PC-9 (cell line): Measurements from ENCODE around the gene RAB41. TPM values are rescaled to one million over a fixed set of nuclear protein-coding genes. Genes with fewer than 3 reads are reported as not detected.

ENCODE experiments used
- BruUV-seq: library from RNA; stranded (reverse); fragments of 400-500 nt; replicated peaks from 2 replicates; lab custom pipeline; 2021; lab: Mats Ljungman, UMichigan
- CTCF ChIA-PET: fragments of 300-600 bp; sonication (Branson Sonifier 250); formaldehyde crosslinking; loops from one replicate; lab custom pipeline; 2022; ENCODE audit warnings: antibody characterized with exemption; lab: Charles Lee
- POLR2A ChIA-PET: fragments of 300-600 bp; sonication (Branson Sonifier 250); formaldehyde crosslinking; loops from one replicate; lab custom pipeline; 2022; ENCODE audit warnings: antibody characterized with exemption; ENCODE audit not compliant: unreplicated experiment; lab: Charles Lee
- DNase-seq, 2 experiments: peaks; one replicate each; pipeline versions ENCODE4 v3.0.0 to v3.0.0-alpha.2; 2015 to 2022; ENCODE audit warnings: mixed read lengths in 1 of 2
- H2AFZ ChIP-seq: fragments of 200-600 bp; sonication (generic); 2 replicates; pipeline ENCODE4 v1.8.1; 2017; ENCODE audit warnings: antibody characterized with exemption
- H3F3A ChIP-seq: fragments of 200-600 bp; sonication (generic); 2 replicates; pipeline ENCODE4 v1.8.1; 2017; ENCODE audit warnings: antibody characterized with exemption, mild to moderate bottlenecking, low read depth; ENCODE audit not compliant: insufficient read depth
- H3K27ac ChIP-seq: fragments of 200-600 bp; sonication (generic); 2 replicates; pipeline ENCODE4 v1.6.1; 2016; ENCODE audit warnings: mixed run types
- H3K27me3 ChIP-seq: fragments of 200-600 bp; sonication (generic); 2 replicates; pipeline ENCODE4 v1.6.1; 2016; ENCODE audit warnings: low read depth, mixed run types; ENCODE audit not compliant: insufficient read depth
- H3K36me3 ChIP-seq: fragments of 200-600 bp; sonication (generic); 2 replicates; pipeline ENCODE4 v1.6.1; 2016; ENCODE audit warnings: low read depth, mixed run types
- H3K4me1 ChIP-seq: fragments of 200-600 bp; sonication (generic); replicated peaks from 2 replicates; pipeline ENCODE4 v1.6.1; 2016; ENCODE audit warnings: mixed run types; ENCODE audit not compliant: insufficient read depth
- H3K4me2 ChIP-seq: fragments of 200-600 bp; sonication (generic); 2 replicates; pipeline ENCODE4 v1.6.1; 2017; ENCODE audit warnings: mixed run types
- H3K4me3 ChIP-seq: fragments of 200-600 bp; sonication (generic); 2 replicates; pipeline ENCODE4 v1.6.1; 2016; ENCODE audit warnings: mixed run types
- H3K79me2 ChIP-seq: fragments of 200-600 bp; sonication (generic); 2 replicates; pipeline ENCODE4 v1.6.1; 2017; ENCODE audit warnings: low read depth, mixed run types
- H3K9me2 ChIP-seq: fragments of 200-600 bp; sonication (generic); 2 replicates; pipeline ENCODE4 v1.8.1; 2017; ENCODE audit warnings: mild to moderate bottlenecking; ENCODE audit not compliant: insufficient read depth
- H3K9me3 ChIP-seq: fragments of 200-600 bp; sonication (generic); 2 replicates; pipeline ENCODE4 v1.8.1; 2016; ENCODE audit warnings: low read depth; ENCODE audit not compliant: insufficient read depth
- H4K20me1 ChIP-seq: fragments of 200-600 bp; sonication (generic); 2 replicates; pipeline ENCODE4 v1.8.1; 2017; ENCODE audit not compliant: insufficient read depth
- CTCF ChIP-seq: fragments of 200-600 bp; sonication (generic); conservative IDR thresholded peaks from 2 replicates; pipeline ENCODE4 v1.6.1; 2017; ENCODE audit warnings: mixed run types, antibody characterized with exemption, mild to moderate bottlenecking, moderate library complexity
- EZH2 ChIP-seq: fragments of 200-600 bp; sonication (generic); IDR thresholded peaks from 2 replicates; pipeline ENCODE4 v1.8.0; 2017; ENCODE audit warnings: antibody characterized with exemption, low read depth
- intact Hi-C: fragments of 100-400 bp; cut with micrococcal nuclease; formaldehyde crosslinking; loops from one replicate; pipeline ENCODE4 v1.10.0; 2022; ENCODE audit not compliant: unreplicated experiment
- total RNA-seq: library from RNA; stranded (reverse); gene quantifications from 2 replicates; pipeline ENCODE4 v1.2.3, GENCODE V29; 2021

The RAB41 gene
- total RNA-seq, 1 experiment from 2014 or later: not detected

- no peaks in the 10 kb centered on the region for H3K9me2 ChIP-seq
- ChIA-PET CTCF (interaction anchor here (0.9 kb wide), 1 partner anchor 9 kb away, joined by 3 read pairs; no protein-coding TSS in a partner anchor), POLR2A (no interaction called here)
- H4K20me1 ChIP-seq: no peaks in the 10 kb centered on the region
- no peak overlapping the region for H3K4me3 ChIP-seq
- no peaks in the 10 kb centered on the region for H3K27me3 ChIP-seq
- 0 out of 2 replicates have a peak, but pooled peaks cover 3% of the 10 kb centered on the region for H3F3A ChIP-seq
- intact Hi-C loops: no loop called here
- TF ChIP-seq EZH2 (no peak), CTCF (no peak)
- no TSS peak for BruUV-seq
- DNase-seq: no peak
- H3K4me2 ChIP-seq: peak overlapping the region; percentile 44; the same call in 1 of the 2 replicates
- no peaks in the 10 kb centered on the region for H3K36me3 ChIP-seq
- H3K79me2 ChIP-seq: no peaks in the 10 kb centered on the region
- H3K4me1 ChIP-seq: peaks cover 24% of the 10 kb centered on the region
- no peak overlapping the region for H2AFZ ChIP-seq
- H3K27ac ChIP-seq: peak overlapping the region; percentile 79
- no peaks in the 10 kb centered on the region; the same call in 1 of the 2 replicates for H3K9me3 ChIP-seq
Measured at GRCh38 chrX:70254063-70254400, 27.9 kb upstream of the RAB41 start.

- H4K20me1 ChIP-seq: no peaks in the 10 kb centered on the region
- TF ChIP-seq EZH2 (no peak), CTCF (no peak)
- 0 out of 2 replicates have a peak, but pooled peaks cover 3% of the 10 kb centered on the region for H3F3A ChIP-seq
- CTCF ChIA-PET: no interaction called here
- H3K9me2 ChIP-seq: no peaks in the 10 kb centered on the region
- DNase-seq: no peak
- H3K36me3 ChIP-seq: no peaks in the 10 kb centered on the region
- no peaks in the 10 kb centered on the region; the same call in 1 of the 2 replicates for H3K9me3 ChIP-seq
- H3K4me1 ChIP-seq: peaks cover 24% of the 10 kb centered on the region
- no peak overlapping the region for H3K4me3 ChIP-seq
- POLR2A ChIA-PET: no interaction called here
- intact Hi-C loops: no loop called here
- BruUV-seq: no TSS peak
- H3K27me3 ChIP-seq: no peaks in the 10 kb centered on the region
- no peak overlapping the region for H3K4me2 ChIP-seq
- no peaks in the 10 kb centered on the region for H3K79me2 ChIP-seq
- H2AFZ ChIP-seq: no peak overlapping the region
- H3K27ac ChIP-seq: peak overlapping the region; percentile 79
Measured at GRCh38 chrX:70254909-70255308, 27.1 kb upstream of the RAB41 start.

DNA sequence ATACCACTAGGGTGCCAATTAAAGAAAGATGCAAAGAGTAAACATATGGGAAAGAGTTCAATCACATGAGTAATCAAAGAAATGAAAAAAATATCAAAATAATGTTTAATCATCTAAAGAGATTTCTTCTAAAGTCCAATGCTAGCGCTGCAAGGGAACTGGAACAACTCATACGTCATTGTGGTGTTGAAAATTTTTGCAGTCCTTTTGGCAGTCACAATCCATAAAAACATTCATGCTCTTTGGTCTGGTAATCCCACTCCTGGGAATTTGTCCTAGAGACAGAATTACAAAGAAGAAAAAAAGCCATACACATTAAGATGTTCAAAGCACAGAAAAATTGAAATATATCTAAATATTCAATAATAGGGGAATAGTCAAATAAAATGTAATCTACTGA is 26.5 kb upstream of the RAB41 start:
- H3K27ac ChIP-seq: no peak overlapping the region
- H3K4me1 ChIP-seq: peaks cover 24% of the 10 kb centered on the region
- intact Hi-C loops: no loop called here
- POLR2A ChIA-PET: no interaction called here
- H3K36me3 ChIP-seq: no peaks in the 10 kb centered on the region
- no TSS peak for BruUV-seq
- no peaks in the 10 kb centered on the region for H3K27me3 ChIP-seq
- CTCF ChIA-PET: no interaction called here
- no peak overlapping the region for H3K4me2 ChIP-seq
- no peak for DNase-seq
- no peak overlapping the region for H3K4me3 ChIP-seq
- no peaks in the 10 kb centered on the region for H3K9me2 ChIP-seq
- no peaks in the 10 kb centered on the region; the same call in 1 of the 2 replicates for H3K9me3 ChIP-seq
- H2AFZ ChIP-seq: no peak overlapping the region
- no peaks in the 10 kb centered on the region for H3K79me2 ChIP-seq
- TF ChIP-seq EZH2 (no peak), CTCF (no peak)
- H4K20me1 ChIP-seq: no peaks in the 10 kb centered on the region
- 0 out of 2 replicates have a peak, but pooled peaks cover 3% of the 10 kb centered on the region for H3F3A ChIP-seq
